RPMI7951 (cell line): ENCODE results near the gene XG. TPM values are rescaled to one million over a fixed set of nuclear protein-coding genes. Genes with fewer than 3 reads are reported as not detected.
A peak's percentile ranks its signal among the peaks of the same experiment; 100 is the strongest.

Source experiments
- DNase-seq: peaks from one replicate; pipeline ENCODE4 v3.0.0-alpha.2; 2012; ENCODE audit warnings: low read depth
- total RNA-seq: library from RNA; depleted of rRNA; stranded (reverse); fragments of >200 nt; shearing (Covaris generic); gene quantifications from 2 replicates; pipeline ENCODE4 v1.2.3, GENCODE V29; 2014

XG gene
- total RNA-seq, 1 experiment from 2014 or later = not detected

- peak; percentile 14 for DNase-seq
These were observed 67.7 kb downstream of the XG start for GRCh38 chrX:2819345-2820135.

- DNase-seq = no peak
These were observed 68.4 kb downstream of the XG start for GRCh38 chrX:2820136-2820771.

GRCh38 chrX:2823795-2824386, 72.1 kb downstream of the XG start:
- no peak for DNase-seq

DNA sequence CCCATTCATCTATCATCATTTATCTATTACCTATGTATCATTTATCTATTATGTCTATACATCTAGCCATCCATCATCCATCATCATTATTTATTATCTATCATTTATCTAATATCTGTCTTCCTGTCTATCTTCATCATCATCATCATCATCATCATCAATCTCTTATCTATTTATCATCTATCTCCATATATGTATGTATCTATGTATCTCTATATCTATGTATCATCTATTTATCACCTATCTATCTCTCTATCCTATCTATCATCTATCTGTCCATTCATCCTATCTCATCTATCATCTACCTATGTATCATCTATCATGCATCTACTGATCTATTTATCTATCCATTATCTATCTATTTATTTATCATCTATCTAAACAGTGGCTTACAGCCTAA, 73.0 kb downstream of the XG start:
- no peak for DNase-seq

DNA sequence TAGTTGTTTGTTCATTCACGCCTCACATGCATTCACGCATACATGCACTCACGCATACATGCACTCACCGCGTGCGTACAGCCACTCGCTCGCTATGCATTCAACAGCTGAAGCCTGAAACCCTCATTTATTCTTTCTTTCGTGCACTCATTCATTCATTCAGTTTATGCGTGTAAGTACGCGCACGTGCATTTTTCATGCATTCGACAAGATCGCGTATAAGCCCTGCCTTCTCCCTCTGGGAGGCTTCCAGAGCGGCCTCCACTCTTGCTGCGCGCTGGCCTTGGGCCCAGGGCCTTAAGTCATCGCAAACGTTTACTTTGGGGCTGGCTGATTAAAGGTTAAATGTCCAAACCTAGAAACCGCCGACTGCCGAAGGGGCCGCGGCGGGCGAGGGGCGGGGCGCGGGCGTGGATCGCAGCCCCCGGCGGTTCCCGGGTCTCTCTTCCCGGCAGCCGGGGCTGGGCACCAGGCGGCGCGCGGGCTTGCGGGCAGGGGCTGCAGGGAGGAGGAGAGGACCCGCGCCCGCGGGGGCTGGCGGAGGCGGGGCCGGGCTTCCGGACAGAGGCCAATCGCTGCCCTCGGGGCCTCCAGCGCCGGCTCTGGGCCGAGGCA, 76.6 kb downstream of the XG start, which contains the start of gene GYG2:
Gene GYG2, plus strand, starts transcription at position 587 of the 615 bp plus-strand sequence. CDS start 1,259 bp downstream, outside the sequence.
- DNase-seq = peak; percentile 7

- DNase-seq = no peak
These were observed 77.1 kb downstream of the XG start for GRCh38 chrX:2828959-2829411.

DNA sequence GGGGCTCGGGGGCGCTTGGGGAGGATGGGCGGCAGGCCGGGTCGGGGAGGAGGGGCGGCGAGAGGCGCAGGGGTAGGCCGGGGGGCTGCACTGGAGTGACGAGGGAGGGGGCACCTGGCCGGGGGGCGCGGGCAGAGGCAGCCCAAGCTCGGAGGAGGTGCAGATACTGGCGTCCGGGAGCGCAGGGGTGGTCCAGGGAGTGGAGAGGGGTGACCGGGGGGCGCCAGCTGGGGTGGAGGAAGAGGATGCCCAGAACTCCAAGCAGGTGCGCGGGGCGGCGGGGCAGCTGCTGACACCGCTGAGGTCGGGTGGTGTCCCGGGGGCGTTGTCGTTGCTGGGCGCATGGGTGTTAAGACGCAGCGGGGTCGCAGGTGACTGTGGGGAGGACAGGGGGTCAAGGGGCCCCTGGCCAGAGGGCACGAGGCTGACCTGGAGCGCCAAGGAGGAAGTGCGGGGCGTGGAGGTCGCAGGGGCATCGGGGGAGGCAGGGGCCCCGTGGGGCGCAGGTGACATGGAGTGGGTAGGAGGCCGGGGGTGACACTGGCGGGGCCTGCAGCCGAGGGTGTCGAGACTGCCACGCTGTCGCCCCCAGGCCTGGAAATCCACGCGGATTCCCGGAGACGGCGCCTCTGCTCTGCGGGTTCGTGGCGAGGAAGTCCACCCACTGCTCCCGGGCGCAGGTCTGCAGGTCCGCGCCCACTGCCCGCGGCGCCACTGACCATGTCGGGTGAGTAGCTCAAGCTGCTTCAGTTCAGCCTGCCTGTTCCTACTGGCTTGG, 77.8 kb downstream of the XG start:
- no peak for DNase-seq

DNA sequence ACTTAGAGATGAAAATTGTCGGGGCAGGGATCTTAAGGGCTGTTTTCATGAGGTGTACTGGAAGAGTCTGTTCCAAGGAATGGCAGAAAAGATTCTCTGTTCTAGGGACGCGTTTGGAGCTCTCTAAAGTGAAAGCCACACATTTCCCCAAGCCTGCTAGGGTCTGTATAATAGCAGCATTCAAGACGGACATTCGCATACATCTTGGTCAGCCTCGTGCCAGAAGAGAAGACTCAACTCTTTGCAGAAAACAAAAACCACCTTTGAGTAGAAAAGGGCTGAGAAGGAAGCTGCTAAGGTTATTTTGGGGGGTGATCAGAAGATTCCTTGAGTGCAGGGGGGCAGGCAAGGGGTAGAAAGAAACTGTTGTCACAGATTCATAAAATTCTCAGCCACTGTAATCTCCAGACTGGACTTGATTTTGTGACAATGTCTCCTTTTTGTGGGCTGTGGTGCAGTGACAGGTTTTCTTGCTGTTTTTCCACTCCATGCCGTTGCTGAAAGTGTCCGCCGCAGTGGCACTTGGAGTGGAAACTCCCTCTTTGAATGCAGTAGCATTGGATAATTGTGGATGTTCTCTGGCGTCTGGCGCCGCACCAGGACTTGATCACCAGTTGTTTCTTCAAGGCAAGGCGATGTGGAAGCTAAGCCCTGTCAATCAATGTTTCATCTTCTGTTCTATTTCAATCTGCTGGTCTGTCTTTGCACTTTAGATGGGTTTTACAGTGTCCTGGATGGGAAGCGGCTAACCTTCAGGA, 79.8 kb downstream of the XG start:
- peak; percentile 34 for DNase-seq

- no peak for DNase-seq
These were observed 86.1 kb downstream of the XG start for GRCh38 chrX:2837961-2838360.

DNA sequence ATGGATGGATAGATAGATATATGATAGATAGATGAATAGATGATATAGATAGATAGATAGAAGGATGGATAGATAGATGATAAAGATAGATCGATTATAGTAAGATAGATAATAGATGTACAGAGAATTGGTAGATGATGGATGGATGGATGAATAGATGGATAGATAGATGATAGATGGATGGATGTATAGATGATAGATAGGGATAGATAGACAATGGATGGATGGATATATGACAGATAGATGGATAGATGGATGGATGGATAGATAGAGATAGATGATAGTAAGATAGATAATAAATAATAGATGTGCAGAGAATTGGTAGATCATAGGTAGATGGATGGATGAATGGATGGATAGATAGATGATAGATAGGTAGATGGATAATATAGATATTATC, 89.1 kb downstream of the XG start:
- no peak for DNase-seq

- peak; percentile 46 for DNase-seq
These were observed 89.7 kb downstream of the XG start for GRCh38 chrX:2841537-2841936.

DNA sequence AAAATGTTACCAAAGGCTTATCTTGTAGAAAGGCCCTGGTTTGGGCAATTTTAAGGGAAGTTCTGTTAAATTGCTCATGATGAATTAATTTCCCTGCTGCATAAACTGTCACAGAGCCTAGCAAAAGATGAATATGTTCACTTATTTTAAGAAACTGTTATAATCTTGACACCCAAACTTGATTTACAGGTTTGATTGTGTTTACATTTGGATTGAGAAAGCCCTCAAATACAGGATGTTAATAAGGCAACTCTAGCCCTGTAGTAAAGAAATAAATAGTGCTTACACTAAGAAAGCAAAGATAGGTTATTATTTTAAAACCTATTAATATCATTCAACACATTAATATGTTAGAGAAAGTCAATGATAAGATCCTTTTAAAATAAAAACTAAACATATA, 95.2 kb downstream of the XG start:
- no peak for DNase-seq

DNA sequence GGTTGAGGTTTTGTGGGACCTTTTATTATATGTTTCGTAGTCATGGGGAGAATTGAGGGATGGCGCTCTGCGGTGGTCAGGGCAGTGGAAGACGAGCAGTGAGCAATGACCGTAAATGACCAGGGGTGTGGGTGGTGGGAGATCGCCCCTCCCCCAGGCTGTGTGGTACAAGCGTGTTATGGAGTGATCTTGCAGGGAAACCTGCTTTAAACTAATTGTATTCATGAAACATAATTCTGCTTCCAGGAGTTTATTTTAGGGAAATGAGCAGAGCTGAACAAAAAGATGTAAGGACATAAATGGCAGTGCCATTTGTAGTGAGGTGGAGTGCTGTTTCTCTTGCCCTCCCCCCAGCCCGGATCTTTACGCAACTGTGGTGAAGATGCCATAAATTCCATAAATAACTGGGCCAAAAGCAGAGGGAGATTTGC, 97.0 kb downstream of the XG start:
- DNase-seq = peak; percentile 69

DNA sequence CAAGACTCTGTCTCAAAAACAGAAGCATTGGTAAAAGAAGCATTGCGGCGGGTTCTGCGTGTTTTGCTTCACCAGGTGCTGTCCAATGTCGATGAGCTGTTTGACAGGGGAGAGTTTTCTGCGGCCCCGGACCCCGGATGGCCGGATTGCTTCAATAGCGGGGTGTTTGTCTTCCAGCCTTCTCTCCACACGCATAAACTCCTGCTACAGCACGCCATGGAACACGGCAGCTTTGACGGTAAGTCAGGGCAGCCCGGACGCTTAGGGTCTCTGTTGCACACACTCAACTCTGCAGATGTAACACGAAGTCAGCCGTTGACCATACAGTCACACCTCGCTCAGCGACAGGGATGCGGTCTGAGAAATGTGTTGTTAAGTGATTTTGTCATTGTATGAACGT, 103.1 kb downstream of the XG start:
- no peak for DNase-seq

- no peak for DNase-seq
These were observed 103.9 kb downstream of the XG start for GRCh38 chrX:2855761-2856160.

DNA sequence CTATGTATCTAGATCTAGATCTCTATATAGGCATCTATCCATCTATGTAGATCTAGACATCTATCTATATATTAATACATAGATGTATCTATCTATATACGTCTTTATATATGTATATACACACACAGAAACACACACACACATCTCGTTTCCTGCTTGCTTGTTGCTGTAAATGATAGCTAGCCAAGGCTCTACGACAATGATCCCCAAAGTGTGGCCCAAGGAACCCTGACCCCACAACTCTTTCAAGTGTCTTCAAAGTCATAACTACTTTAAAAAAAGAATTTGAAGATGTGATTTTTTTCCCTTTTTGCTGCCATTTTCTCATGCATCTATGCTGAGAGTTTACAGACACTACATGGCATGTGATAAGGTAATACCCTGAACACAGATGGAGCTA, 105.7 kb downstream of the XG start:
- DNase-seq = no peak

DNA sequence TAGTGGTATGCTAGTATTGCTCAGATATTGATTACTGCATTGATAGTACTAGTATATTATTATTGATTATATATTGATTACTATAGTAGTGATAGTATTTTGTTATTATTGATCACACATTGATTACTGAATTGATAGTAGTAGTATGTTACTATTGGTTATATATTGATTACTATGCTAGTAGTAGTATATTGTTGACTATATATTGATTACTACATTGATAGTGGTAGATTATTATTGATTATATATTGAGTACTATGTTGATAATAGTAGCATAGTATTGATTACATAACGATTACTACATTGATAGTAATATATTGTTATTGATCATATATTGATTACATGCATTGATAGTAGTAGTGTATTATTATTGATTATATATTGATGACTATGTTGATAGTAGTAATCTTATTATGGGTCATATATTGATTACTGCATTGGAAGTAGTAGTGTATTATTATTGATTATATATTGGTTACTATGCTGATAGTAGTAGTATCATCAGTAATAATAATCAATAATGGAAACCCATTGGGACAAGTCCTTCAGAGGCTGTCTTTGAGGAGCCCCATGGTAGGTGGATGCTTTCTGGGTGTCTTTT, 107.5 kb downstream of the XG start:
- no peak for DNase-seq

DNA sequence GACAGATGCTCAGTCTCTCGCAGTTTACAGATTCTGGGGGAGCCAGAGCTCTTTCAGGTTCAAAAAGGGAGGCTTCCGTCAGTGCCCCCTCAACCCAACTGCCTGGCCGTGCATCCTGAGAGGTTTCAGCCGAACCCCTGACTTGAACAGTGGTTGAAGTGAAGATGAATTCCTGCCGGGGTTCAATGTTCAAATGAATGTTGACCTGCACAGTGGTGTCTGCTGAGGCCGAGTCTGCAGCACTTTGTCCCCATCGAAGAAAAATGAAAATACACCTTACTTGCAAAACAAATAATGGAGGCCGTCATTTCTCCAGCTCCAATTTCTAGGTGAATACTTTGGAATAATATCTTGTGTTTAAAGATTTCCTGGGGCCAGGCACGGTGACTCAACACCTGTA, 110.6 kb downstream of the XG start:
- DNase-seq = no peak

DNA sequence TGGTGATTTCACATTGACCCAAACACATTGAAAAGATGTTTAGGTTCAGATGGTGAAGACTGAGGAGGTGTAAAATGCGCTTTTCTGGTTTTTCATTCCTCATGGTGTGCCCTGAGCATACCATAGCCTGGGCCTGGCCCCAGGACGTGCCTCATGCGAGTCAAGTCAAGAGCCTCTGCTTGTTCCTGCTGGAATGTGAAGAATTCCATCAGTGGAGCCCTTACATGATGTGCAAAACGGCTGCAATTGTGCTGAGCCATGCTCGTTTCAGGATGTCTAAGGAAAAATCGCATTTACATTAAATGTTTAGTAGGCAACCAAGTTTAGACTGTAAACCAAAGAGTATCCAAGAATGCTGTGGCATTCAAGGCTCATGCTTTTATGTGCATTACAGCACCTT, 111.8 kb downstream of the XG start:
- DNase-seq = no peak
